GM19395 (cell line): Measurements from ENCODE around the gene TTC28.
"Not testable (repeated sequence)": the region's sequence is repeated elsewhere in the genome, so short reads cannot be mapped to it uniquely, and the experiment has no call there.

Experiments
- ATAC-seq: cut with Tn5 transposase; IDR thresholded peaks from one replicate; pipeline ENCODE4 v1.9.1; 2021; ENCODE audit warnings: mild to moderate bottlenecking, moderate library complexity; ENCODE audit not compliant: unreplicated experiment

Gene TTC28

GRCh38 chr22:28375761-28376534, 303.7 kb downstream of the TTC28 start:
- no peak for ATAC-seq

- no peak for ATAC-seq
Observed at GRCh38 chr22:28373831-28374230, 305.8 kb downstream of the TTC28 start.

GRCh38 chr22:28369854-28370253, 309.8 kb downstream of the TTC28 start:
- ATAC-seq = no peak

GRCh38 chr22:28366856-28367255, 312.8 kb downstream of the TTC28 start:
- no peak for ATAC-seq

- no peak for ATAC-seq
Observed at GRCh38 chr22:28365371-28365770, 314.3 kb downstream of the TTC28 start.

- not testable (repeated sequence) for ATAC-seq
Observed at GRCh38 chr22:28364105-28364504, 315.5 kb downstream of the TTC28 start.

GRCh38 chr22:28360939-28361338, 318.7 kb downstream of the TTC28 start:
- no peak for ATAC-seq

- no peak for ATAC-seq
Observed at GRCh38 chr22:28358312-28358711, 321.3 kb downstream of the TTC28 start.

- no peak for ATAC-seq
Observed at GRCh38 chr22:28357193-28357592, 322.4 kb downstream of the TTC28 start.

GRCh38 chr22:28351476-28351875, 328.2 kb downstream of the TTC28 start:
- ATAC-seq = no peak

- ATAC-seq = no peak
Observed at GRCh38 chr22:28348613-28349609, 330.7 kb downstream of the TTC28 start.

GRCh38 chr22:28346308-28346707, 333.3 kb downstream of the TTC28 start:
- ATAC-seq = no peak

- ATAC-seq = no peak
Observed at GRCh38 chr22:28344918-28345703, 334.5 kb downstream of the TTC28 start.

GRCh38 chr22:28341001-28341400, 338.6 kb downstream of the TTC28 start:
- no peak for ATAC-seq

- no peak for ATAC-seq
Observed at GRCh38 chr22:28333088-28333487, 346.6 kb downstream of the TTC28 start.

GRCh38 chr22:28332410-28332809, 347.2 kb downstream of the TTC28 start:
- ATAC-seq = no peak

GRCh38 chr22:28331695-28332094, 347.9 kb downstream of the TTC28 start:
- ATAC-seq = no peak

- no peak for ATAC-seq
Observed at GRCh38 chr22:28329186-28330073, 350.2 kb downstream of the TTC28 start.

GRCh38 chr22:28328756-28329155, 350.9 kb downstream of the TTC28 start:
- ATAC-seq = no peak

GRCh38 chr22:28316014-28316413, 363.6 kb downstream of the TTC28 start:
- ATAC-seq = no peak
